CD1c-positive myeloid dendritic cell (primary cell): Measurements from ENCODE around the gene PTPRN2.
A peak's percentile ranks its signal among the peaks of the same experiment; 100 is the strongest.
"Not testable (repeated sequence)": the region's sequence is repeated elsewhere in the genome, so short reads cannot be mapped to it uniquely, and the experiment has no call there.

ENCODE experiments used
- DNase-seq: peaks from one replicate; pipeline ENCODE4 v3.0.0-alpha.2; 2016; ENCODE audit errors: extremely low spot score

PTPRN2 gene

GRCh38 chr7:158366916-158367633, 220.5 kb downstream of the PTPRN2 start:
- DNase-seq: no peak

GRCh38 chr7:158366346-158366745, 221.3 kb downstream of the PTPRN2 start:
- no peak for DNase-seq

- DNase-seq: no peak
These were observed 222.4 kb downstream of the PTPRN2 start for GRCh38 chr7:158365267-158365666.

GRCh38 chr7:158364451-158364850, 223.2 kb downstream of the PTPRN2 start:
- DNase-seq: no peak

GRCh38 chr7:158362912-158363905, 224.4 kb downstream of the PTPRN2 start:
- no peak for DNase-seq

GRCh38 chr7:158362001-158362400, 225.6 kb downstream of the PTPRN2 start:
- DNase-seq: no peak

- DNase-seq: no peak
These were observed 226.2 kb downstream of the PTPRN2 start for GRCh38 chr7:158361326-158361946.

GRCh38 chr7:158358926-158359645, 228.5 kb downstream of the PTPRN2 start:
- DNase-seq: no peak

GRCh38 chr7:158357898-158358821, 229.5 kb downstream of the PTPRN2 start:
- no peak for DNase-seq

GRCh38 chr7:158357106-158357897, 230.3 kb downstream of the PTPRN2 start:
- no peak for DNase-seq

- DNase-seq: no peak
These were observed 231.2 kb downstream of the PTPRN2 start for GRCh38 chr7:158356454-158356853.

- no peak for DNase-seq
These were observed 232.1 kb downstream of the PTPRN2 start for GRCh38 chr7:158355456-158356065.

- DNase-seq: no peak
These were observed 232.8 kb downstream of the PTPRN2 start for GRCh38 chr7:158354861-158355260.

GRCh38 chr7:158353606-158354570, 233.7 kb downstream of the PTPRN2 start:
- DNase-seq: peak; percentile 2

- DNase-seq: not testable (repeated sequence)
These were observed 235.5 kb downstream of the PTPRN2 start for GRCh38 chr7:158351899-158352729.

GRCh38 chr7:158351481-158351880, 236.1 kb downstream of the PTPRN2 start:
- DNase-seq: no peak

- no peak for DNase-seq
These were observed 236.6 kb downstream of the PTPRN2 start for GRCh38 chr7:158351051-158351450.
